H1 (cell line): ENCODE measurements around the gene OSBP. TPM values are rescaled to one million over a fixed set of nuclear protein-coding genes. Genes with fewer than 3 reads are reported as not detected.
A peak's percentile ranks its signal among the peaks of the same experiment; 100 is the strongest.

Experiments used
- ASH2L ChIP-seq: fragments of 200-600, 300-600 bp; sonication (generic); IDR thresholded peaks from one replicate; pipeline ENCODE4 v1.7.1; 2017; ENCODE audit warnings: low read length
- ATF3 ChIP-seq: IDR thresholded peaks from 2 replicates; pipeline ENCODE4 v1.6.1; 2011; ENCODE audit warnings: low read depth, mild to moderate bottlenecking, low read length; ENCODE audit not compliant: insufficient read depth
- EGR1 ChIP-seq: IDR thresholded peaks from 2 replicates; pipeline ENCODE4 v1.6.1; 2011; ENCODE audit warnings: low read depth, low read length, borderline replicate concordance
- NRF1 ChIP-seq: IDR thresholded peaks from 2 replicates; pipeline ENCODE4 v1.6.1; 2011; ENCODE audit warnings: mild to moderate bottlenecking, low read depth, low read length, improper control_type of control experiment
- SIX5 ChIP-seq: IDR thresholded peaks from 2 replicates; pipeline ENCODE4 v1.6.1; 2011; ENCODE audit warnings: mild to moderate bottlenecking, low read depth, low read length
- polyA plus RNA-seq, 7 experiments: library from polyadenylated mRNA; depleted of rRNA in 3 of 7; stranded (reverse) in 5 of 7; unstranded in 2 of 7; fragments of >200 nt in 5 of 7; fragments of 200-250 nt in 2 of 7; gene quantifications; 1 replicate in 5 of 7; 2 replicates in 1 of 7; 4 replicates in 1 of 7; pipeline versions ENCODE4 v1.2.1 to v1.2.3, GENCODE V29; 2011 to 2013; ENCODE audit warnings: missing spikeins in 2 of 7, mixed read lengths in 2 of 7
- total RNA-seq: library from RNA; stranded (reverse); fragmentation: NEBNext Ultra II Directional; extraction: Animal tissue kit (Norgen Biotek cat#: 25700); gene quantifications from 2 replicates; pipeline ENCODE4 v1.2.1, GENCODE V29; 2021
- TF ChIP-seq, protein P1 (sequence below): fragments of 300-600 bp; sonication (generic); IDR thresholded peaks from 2 replicates; pipeline ENCODE4 v1.7.1; 2012; ENCODE audit warnings: low read length, moderate library complexity, mild to moderate bottlenecking, inconsistent platforms; ENCODE audit not compliant: insufficient replicate concordance
- TF ChIP-seq, protein P2 (sequence below): IDR thresholded peaks from 2 replicates; pipeline ENCODE4 v1.6.1; 2011; ENCODE audit warnings: low read length, improper control_type of control experiment
- TF ChIP-seq, protein P3 (sequence below): IDR thresholded peaks from 2 replicates; pipeline ENCODE4 v1.6.1; 2012; ENCODE audit warnings: inconsistent platforms

OSBP gene
- total and polyA plus RNA-seq, 2 of the 8 experiments (the other 6 are each of a cell fraction or from before 2014, with no cell fraction given), result 13.2 to 43.1 TPM

- TF ChIP-seq, protein P1, sequence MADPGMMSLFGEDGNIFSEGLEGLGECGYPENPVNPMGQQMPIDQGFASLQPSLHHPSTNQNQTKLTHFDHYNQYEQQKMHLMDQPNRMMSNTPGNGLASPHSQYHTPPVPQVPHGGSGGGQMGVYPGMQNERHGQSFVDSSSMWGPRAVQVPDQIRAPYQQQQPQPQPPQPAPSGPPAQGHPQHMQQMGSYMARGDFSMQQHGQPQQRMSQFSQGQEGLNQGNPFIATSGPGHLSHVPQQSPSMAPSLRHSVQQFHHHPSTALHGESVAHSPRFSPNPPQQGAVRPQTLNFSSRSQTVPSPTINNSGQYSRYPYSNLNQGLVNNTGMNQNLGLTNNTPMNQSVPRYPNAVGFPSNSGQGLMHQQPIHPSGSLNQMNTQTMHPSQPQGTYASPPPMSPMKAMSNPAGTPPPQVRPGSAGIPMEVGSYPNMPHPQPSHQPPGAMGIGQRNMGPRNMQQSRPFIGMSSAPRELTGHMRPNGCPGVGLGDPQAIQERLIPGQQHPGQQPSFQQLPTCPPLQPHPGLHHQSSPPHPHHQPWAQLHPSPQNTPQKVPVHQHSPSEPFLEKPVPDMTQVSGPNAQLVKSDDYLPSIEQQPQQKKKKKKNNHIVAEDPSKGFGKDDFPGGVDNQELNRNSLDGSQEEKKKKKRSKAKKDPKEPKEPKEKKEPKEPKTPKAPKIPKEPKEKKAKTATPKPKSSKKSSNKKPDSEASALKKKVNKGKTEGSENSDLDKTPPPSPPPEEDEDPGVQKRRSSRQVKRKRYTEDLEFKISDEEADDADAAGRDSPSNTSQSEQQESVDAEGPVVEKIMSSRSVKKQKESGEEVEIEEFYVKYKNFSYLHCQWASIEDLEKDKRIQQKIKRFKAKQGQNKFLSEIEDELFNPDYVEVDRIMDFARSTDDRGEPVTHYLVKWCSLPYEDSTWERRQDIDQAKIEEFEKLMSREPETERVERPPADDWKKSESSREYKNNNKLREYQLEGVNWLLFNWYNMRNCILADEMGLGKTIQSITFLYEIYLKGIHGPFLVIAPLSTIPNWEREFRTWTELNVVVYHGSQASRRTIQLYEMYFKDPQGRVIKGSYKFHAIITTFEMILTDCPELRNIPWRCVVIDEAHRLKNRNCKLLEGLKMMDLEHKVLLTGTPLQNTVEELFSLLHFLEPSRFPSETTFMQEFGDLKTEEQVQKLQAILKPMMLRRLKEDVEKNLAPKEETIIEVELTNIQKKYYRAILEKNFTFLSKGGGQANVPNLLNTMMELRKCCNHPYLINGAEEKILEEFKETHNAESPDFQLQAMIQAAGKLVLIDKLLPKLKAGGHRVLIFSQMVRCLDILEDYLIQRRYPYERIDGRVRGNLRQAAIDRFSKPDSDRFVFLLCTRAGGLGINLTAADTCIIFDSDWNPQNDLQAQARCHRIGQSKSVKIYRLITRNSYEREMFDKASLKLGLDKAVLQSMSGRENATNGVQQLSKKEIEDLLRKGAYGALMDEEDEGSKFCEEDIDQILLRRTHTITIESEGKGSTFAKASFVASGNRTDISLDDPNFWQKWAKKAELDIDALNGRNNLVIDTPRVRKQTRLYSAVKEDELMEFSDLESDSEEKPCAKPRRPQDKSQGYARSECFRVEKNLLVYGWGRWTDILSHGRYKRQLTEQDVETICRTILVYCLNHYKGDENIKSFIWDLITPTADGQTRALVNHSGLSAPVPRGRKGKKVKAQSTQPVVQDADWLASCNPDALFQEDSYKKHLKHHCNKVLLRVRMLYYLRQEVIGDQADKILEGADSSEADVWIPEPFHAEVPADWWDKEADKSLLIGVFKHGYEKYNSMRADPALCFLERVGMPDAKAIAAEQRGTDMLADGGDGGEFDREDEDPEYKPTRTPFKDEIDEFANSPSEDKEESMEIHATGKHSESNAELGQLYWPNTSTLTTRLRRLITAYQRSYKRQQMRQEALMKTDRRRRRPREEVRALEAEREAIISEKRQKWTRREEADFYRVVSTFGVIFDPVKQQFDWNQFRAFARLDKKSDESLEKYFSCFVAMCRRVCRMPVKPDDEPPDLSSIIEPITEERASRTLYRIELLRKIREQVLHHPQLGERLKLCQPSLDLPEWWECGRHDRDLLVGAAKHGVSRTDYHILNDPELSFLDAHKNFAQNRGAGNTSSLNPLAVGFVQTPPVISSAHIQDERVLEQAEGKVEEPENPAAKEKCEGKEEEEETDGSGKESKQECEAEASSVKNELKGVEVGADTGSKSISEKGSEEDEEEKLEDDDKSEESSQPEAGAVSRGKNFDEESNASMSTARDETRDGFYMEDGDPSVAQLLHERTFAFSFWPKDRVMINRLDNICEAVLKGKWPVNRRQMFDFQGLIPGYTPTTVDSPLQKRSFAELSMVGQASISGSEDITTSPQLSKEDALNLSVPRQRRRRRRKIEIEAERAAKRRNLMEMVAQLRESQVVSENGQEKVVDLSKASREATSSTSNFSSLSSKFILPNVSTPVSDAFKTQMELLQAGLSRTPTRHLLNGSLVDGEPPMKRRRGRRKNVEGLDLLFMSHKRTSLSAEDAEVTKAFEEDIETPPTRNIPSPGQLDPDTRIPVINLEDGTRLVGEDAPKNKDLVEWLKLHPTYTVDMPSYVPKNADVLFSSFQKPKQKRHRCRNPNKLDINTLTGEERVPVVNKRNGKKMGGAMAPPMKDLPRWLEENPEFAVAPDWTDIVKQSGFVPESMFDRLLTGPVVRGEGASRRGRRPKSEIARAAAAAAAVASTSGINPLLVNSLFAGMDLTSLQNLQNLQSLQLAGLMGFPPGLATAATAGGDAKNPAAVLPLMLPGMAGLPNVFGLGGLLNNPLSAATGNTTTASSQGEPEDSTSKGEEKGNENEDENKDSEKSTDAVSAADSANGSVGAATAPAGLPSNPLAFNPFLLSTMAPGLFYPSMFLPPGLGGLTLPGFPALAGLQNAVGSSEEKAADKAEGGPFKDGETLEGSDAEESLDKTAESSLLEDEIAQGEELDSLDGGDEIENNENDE, result no peak
- TF ChIP-seq ASH2L (peak; percentile 100), NRF1 (no peak), EGR1 (no peak), ATF3 (no peak), SIX5 (no peak)
- TF ChIP-seq, protein P2, sequence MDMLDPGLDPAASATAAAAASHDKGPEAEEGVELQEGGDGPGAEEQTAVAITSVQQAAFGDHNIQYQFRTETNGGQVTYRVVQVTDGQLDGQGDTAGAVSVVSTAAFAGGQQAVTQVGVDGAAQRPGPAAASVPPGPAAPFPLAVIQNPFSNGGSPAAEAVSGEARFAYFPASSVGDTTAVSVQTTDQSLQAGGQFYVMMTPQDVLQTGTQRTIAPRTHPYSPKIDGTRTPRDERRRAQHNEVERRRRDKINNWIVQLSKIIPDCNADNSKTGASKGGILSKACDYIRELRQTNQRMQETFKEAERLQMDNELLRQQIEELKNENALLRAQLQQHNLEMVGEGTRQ, result no peak
- TF ChIP-seq, protein P3, sequence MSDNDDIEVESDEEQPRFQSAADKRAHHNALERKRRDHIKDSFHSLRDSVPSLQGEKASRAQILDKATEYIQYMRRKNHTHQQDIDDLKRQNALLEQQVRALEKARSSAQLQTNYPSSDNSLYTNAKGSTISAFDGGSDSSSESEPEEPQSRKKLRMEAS, result peak; percentile 87
These were observed 54.7 kb downstream of the OSBP start (continued) for GRCh38 chr11:59560702-59561473.
